ENCODE results near the gene ACTN3.
"Not testable (repeated sequence)": the region's sequence is repeated elsewhere in the genome, so short reads cannot be mapped to it uniquely, and the experiment has no call there.

ACTN3 gene

GRCh38 chr11:66544952-66545351 lies 1.8 kb upstream of the ACTN3 start:
- not testable (repeated sequence) for DNase-seq (ENCODE audit: low read depth)

- peak; percentile 75 for DNase-seq (ENCODE audit: low read depth)
Measured at GRCh38 chr11:66545701-66546367, 869 bp upstream of the ACTN3 start, which contains the start of gene ZDHHC24. Gene ZDHHC24 (minus strand): TSS chr11:66546048. CDS start chr11:66546003, 45 bp downstream.

GRCh38 chr11:66546966-66547661 lies 411 bp downstream of the ACTN3 start:
- no peak for DNase-seq (ENCODE audit: low read depth)

- DNase-seq (ENCODE audit: low read depth): no peak
Measured at GRCh38 chr11:66547662-66548009, 933 bp downstream of the ACTN3 start.

- DNase-seq (ENCODE audit: low read depth): no peak
Measured at GRCh38 chr11:66548041-66548440, 1.3 kb downstream of the ACTN3 start.

- no peak for DNase-seq (ENCODE audit: low read depth)
Measured at GRCh38 chr11:66548774-66549630, 2.3 kb downstream of the ACTN3 start.

- no peak for DNase-seq (ENCODE audit: low read depth)
Measured at GRCh38 chr11:66549696-66550095, 3.0 kb downstream of the ACTN3 start.

- no peak for DNase-seq (ENCODE audit: low read depth)
Measured at GRCh38 chr11:66550887-66551286, 4.2 kb downstream of the ACTN3 start.

- no peak for DNase-seq (ENCODE audit: low read depth)
Measured at GRCh38 chr11:66554602-66555001, 7.9 kb downstream of the ACTN3 start.

- DNase-seq (ENCODE audit: low read depth): no peak
Measured at GRCh38 chr11:66555416-66555815, 8.7 kb downstream of the ACTN3 start.

- DNase-seq (ENCODE audit: low read depth): no peak
Measured at GRCh38 chr11:66556086-66556485, 9.4 kb downstream of the ACTN3 start.

GRCh38 chr11:66557733-66558326 lies 11.1 kb downstream of the ACTN3 start:
- DNase-seq (ENCODE audit: low read depth): no peak

GRCh38 chr11:66559142-66559865 lies 12.6 kb downstream of the ACTN3 start:
- DNase-seq (ENCODE audit: low read depth): no peak

GRCh38 chr11:66559866-66560676 lies 13.4 kb downstream of the ACTN3 start:
- DNase-seq (ENCODE audit: low read depth): no peak

GRCh38 chr11:66561178-66561974 lies 14.7 kb downstream of the ACTN3 start:
- no peak for DNase-seq (ENCODE audit: low read depth)

- no peak for DNase-seq (ENCODE audit: low read depth)
Measured at GRCh38 chr11:66561975-66562248, 15.2 kb downstream of the ACTN3 start.

GRCh38 chr11:66562275-66562674 lies 15.6 kb downstream of the ACTN3 start:
- DNase-seq (ENCODE audit: low read depth): no peak

GRCh38 chr11:66562907-66563583 lies 16.3 kb downstream of the ACTN3 start:
- no peak for DNase-seq (ENCODE audit: low read depth)

- DNase-seq (ENCODE audit: low read depth): no peak
Measured at GRCh38 chr11:66563832-66564231, 17.1 kb downstream of the ACTN3 start.

GRCh38 chr11:66564538-66564937 lies 17.8 kb downstream of the ACTN3 start:
- no peak for DNase-seq (ENCODE audit: low read depth)
